HCT116 (cell line): ENCODE data around the gene VSTM2L. TPM values are rescaled to one million over a fixed set of nuclear protein-coding genes. Genes with fewer than 3 reads are reported as not detected.

Experiments
- ATAC-seq: fragments of 200-7000 bp; cut with Tn5 transposase; 2 replicates; pipeline ENCODE4 v1.9.1; 2020; ENCODE audit warnings: mild to moderate bottlenecking, moderate library complexity
- BruUV-seq: library from RNA; stranded (reverse); fragments of 400-500 nt; replicated peaks from 2 replicates; lab custom pipeline; 2021; lab: Mats Ljungman, UMichigan
- CTCF ChIA-PET: fragments of 300-600 bp; sonication (Branson Sonifier 250); formaldehyde crosslinking; loops from one replicate; lab custom pipeline; 2021; ENCODE audit warnings: antibody characterized with exemption; lab: Charles Lee
- POLR2A ChIA-PET: fragments of 300-600, 350-600 bp; sonication (Branson Sonifier 250); formaldehyde crosslinking; loops from one replicate; lab custom pipeline; 2021; ENCODE audit warnings: antibody characterized with exemption; lab: Charles Lee
- RAD21 ChIA-PET, 2 experiments: fragments of 300-600 bp; sonication (Branson Sonifier 250); formaldehyde crosslinking; loops; one replicate each; lab custom pipeline; 2023; ENCODE audit warnings: low total read pairs in 2 of 2; ENCODE audit not compliant: uncharacterized antibody in 2 of 2, unreplicated experiment in 2 of 2, low non-redundant PET in 1 of 2; lab: Charles Lee
- DNase-seq: peaks from one replicate; pipeline ENCODE4 v3.0.0-alpha.2; 2010; ENCODE audit warnings: low read depth, low spot score
- H2AFZ ChIP-seq: fragments of 200-600 bp; shearing (Covaris generic), sonication (generic); 2 replicates; pipeline ENCODE4 v1.6.1; 2017; ENCODE audit warnings: low read depth, mixed run types, mixed read lengths, antibody characterized with exemption, low read length; ENCODE audit not compliant: poor library complexity, severe bottlenecking
- H3K27ac ChIP-seq: 2 replicates; pipeline ENCODE4 v1.5.1; 2012; ENCODE audit warnings: low read depth, low read length
- H3K27me3 ChIP-seq: fragments of 200-600 bp; sonication (generic); 2 replicates; pipeline ENCODE4 v1.6.1; 2016; ENCODE audit warnings: mixed run types, low read length, mixed read lengths; ENCODE audit not compliant: insufficient read depth
- H3K36me3 ChIP-seq, 2 experiments: fragments of 200-500 bp in 1 of 2; fragments of 200-600 bp in 1 of 2; sonication (Bioruptor generic) in 1 of 2; sonication (generic) in 1 of 2; 2 replicates each; pipeline versions ENCODE4 v1.5.1 to v1.6.1; 2014 to 2016; ENCODE audit warnings: low read length in 2 of 2, inconsistent platforms in 1 of 2, mixed read lengths in 1 of 2, mixed run types in 1 of 2; ENCODE audit not compliant: insufficient read depth in 2 of 2, control insufficient read depth in 1 of 2
- H3K4me1 ChIP-seq, 2 experiments: fragments of 200-600 bp in 1 of 2; sonication (generic) in 1 of 2; 2 replicates each; pipeline versions ENCODE4 v1.5.1 to v1.6.1; 2012 to 2017; ENCODE audit warnings: low read length in 2 of 2, inconsistent platforms in 1 of 2, mild to moderate bottlenecking in 1 of 2, mixed read lengths in 1 of 2, mixed run types in 1 of 2, moderate library complexity in 1 of 2; ENCODE audit not compliant: insufficient read depth in 2 of 2, control insufficient read depth in 1 of 2
- H3K4me2 ChIP-seq: fragments of 200-600 bp; sonication (generic); 2 replicates; pipeline ENCODE4 v1.6.1; 2017; ENCODE audit warnings: mixed run types, low read length, mixed read lengths
- H3K4me3 ChIP-seq, 2 experiments: fragments of 200-600 bp in 1 of 2; sonication (generic) in 1 of 2; replicated peaks in 1 of 2; 2 replicates each; pipeline ENCODE4 v1.5.1; 2011 to 2016; ENCODE audit warnings: low read length in 2 of 2, control low read depth in 1 of 2, low read depth in 1 of 2, mild to moderate bottlenecking in 1 of 2, mixed read lengths in 1 of 2, mixed run types in 1 of 2
- H3K79me2 ChIP-seq: fragments of 200-600 bp; sonication (generic); 2 replicates; pipeline ENCODE4 v1.6.1; 2017; ENCODE audit warnings: mild to moderate bottlenecking, mixed run types, low read length, moderate library complexity, mixed read lengths; ENCODE audit not compliant: insufficient read depth
- H3K9ac ChIP-seq: fragments of 200-600 bp; sonication (generic); 2 replicates; pipeline ENCODE4 v1.6.1; 2016; ENCODE audit warnings: low read length, mixed read lengths
- H3K9me2 ChIP-seq: fragments of 200-600 bp; sonication (generic), shearing (Covaris generic); 2 replicates; pipeline ENCODE4 v1.6.1; 2017; ENCODE audit warnings: mixed run types, mild to moderate bottlenecking, moderate library complexity; ENCODE audit not compliant: insufficient read depth
- H3K9me3 ChIP-seq, 2 experiments: fragments of 200-500 bp in 1 of 2; fragments of 200-600 bp in 1 of 2; sonication (Bioruptor generic) in 1 of 2; sonication (generic) in 1 of 2; 2 replicates each; pipeline ENCODE4 v1.6.1; 2014 to 2017; ENCODE audit warnings: low read length in 2 of 2, mixed read lengths in 2 of 2, inconsistent platforms in 1 of 2, low read depth in 1 of 2, mild to moderate bottlenecking in 1 of 2, mixed run types in 1 of 2, moderate library complexity in 1 of 2; ENCODE audit not compliant: control insufficient read depth in 1 of 2, insufficient read depth in 1 of 2
- H4K20me1 ChIP-seq: fragments of 200-600 bp; sonication (generic), shearing (Covaris generic); 2 replicates; pipeline ENCODE4 v1.6.1; 2017; ENCODE audit warnings: mixed run types, mild to moderate bottlenecking, moderate library complexity; ENCODE audit not compliant: insufficient read depth
- EZH2 ChIP-seq: fragments of 200-600 bp; sonication (generic); IDR thresholded peaks from 2 replicates; pipeline ENCODE4 v1.6.1; 2017; ENCODE audit warnings: antibody characterized with exemption, mixed run types
- EZH2phosphoT487 ChIP-seq: fragments of 200-600 bp; IDR thresholded peaks from 2 replicates; pipeline ENCODE4 v1.6.1; 2018; ENCODE audit warnings: antibody characterized with exemption, borderline replicate concordance
- RAD21 ChIP-seq: IDR thresholded peaks from 2 replicates; pipeline ENCODE4 v1.6.1; 2012; ENCODE audit warnings: low read depth, mild to moderate bottlenecking
- REST ChIP-seq: IDR thresholded peaks from 2 replicates; pipeline ENCODE4 v1.6.1; 2012; ENCODE audit warnings: low read depth
- ZBTB33 ChIP-seq: IDR thresholded peaks from 2 replicates; pipeline ENCODE4 v1.6.1; 2011; ENCODE audit warnings: mild to moderate bottlenecking, low read length, moderate library complexity; ENCODE audit not compliant: insufficient replicate concordance; ENCODE audit errors: extremely low read depth
- ZNF274 ChIP-seq: fragments of 200-500 bp; sonication (Bioruptor generic); IDR thresholded peaks from 2 replicates; pipeline ENCODE4 v1.6.1; 2014; ENCODE audit warnings: mild to moderate bottlenecking, low read depth, low read length, inconsistent platforms
- intact Hi-C: fragments of 100-400 bp; cut with micrococcal nuclease; formaldehyde crosslinking; loops from 2 replicates; pipeline ENCODE4 v1.10.0; 2022
- total RNA-seq: library from RNA; stranded (reverse); gene quantifications from one replicate; pipeline ENCODE4 v1.2.1, GENCODE V29; 2021; ENCODE audit not compliant: unreplicated experiment

The VSTM2L gene
- total RNA-seq, 1 experiment from 2014 or later, result 0.69 TPM

DNA sequence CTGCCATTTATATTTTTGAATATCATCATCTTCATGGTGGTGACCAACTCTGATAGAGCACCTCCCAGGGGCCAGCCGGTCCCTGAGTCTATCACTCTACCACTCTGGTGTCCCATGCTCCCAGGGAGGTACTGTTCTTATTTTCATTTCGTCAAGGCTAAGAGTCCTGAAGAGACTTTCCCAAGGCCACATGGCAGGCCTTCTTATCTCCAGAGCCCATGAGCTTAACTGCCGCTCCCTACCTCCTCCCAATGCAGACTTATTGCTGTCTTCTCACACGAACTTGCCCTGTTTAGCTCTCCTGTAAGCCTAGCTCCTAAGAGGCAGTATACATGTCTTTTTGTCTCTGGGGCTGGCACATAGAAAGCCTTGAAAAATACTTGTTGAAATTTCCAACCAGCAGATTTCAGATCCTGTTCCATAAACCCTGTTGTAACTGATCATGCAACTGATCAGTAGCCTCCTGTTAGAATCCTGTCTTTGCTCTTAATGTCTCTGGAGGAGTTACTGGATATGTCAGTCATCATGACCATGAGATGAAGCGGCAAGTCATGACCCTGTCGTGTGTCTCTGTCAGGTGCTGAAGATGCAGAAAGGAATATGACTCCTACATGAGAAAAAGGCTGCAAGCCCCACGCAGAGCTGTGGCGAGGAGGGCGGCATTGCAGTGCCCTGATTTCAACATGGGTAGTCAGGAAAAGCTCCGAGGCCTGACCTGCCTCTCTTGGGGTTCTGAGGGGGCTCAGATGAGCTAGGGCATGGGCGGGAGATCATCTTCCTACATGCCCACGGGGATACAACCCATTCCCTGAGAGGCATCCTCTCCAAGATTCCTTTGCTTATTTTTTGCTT is 70.4 kb downstream of the VSTM2L start:
- BruUV-seq, result no TSS peak
- Histone ChIP-seq H3K9me2 (no peaks in the 10 kb centered on the region), H3K79me2 (no peaks in the 10 kb centered on the region), H3K4me2 (no peak overlapping the region), H3K27me3 (no peaks in the 10 kb centered on the region), H3K4me3 (no peak overlapping the region), H3K4me1 (peaks cover 0 to 5% of the 10 kb centered on the region in 2 experiments; a peak in 1 of 4 replicates), H3K9ac (no peak overlapping the region), H2AFZ (no peak overlapping the region), H3K9me3 (no peaks in the 10 kb centered on the region), H3K27ac (no peak overlapping the region), H4K20me1 (no peaks in the 10 kb centered on the region), H3K36me3 (no peaks in the 10 kb centered on the region)
- intact Hi-C loops, result no loop called here
- RAD21 ChIA-PET, result no interaction called here
- ATAC-seq, result no peak
- POLR2A ChIA-PET, result no interaction called here
- TF ChIP-seq RAD21 (no peak), REST (no peak), ZBTB33 (no peak), ZNF274 (no peak), EZH2phosphoT487 (no peak), EZH2 (no peak)
- DNase-seq, result no peak
- CTCF ChIA-PET, result no interaction called here
